Measurements from ENCODE around the gene GRIN2A.

DNA sequence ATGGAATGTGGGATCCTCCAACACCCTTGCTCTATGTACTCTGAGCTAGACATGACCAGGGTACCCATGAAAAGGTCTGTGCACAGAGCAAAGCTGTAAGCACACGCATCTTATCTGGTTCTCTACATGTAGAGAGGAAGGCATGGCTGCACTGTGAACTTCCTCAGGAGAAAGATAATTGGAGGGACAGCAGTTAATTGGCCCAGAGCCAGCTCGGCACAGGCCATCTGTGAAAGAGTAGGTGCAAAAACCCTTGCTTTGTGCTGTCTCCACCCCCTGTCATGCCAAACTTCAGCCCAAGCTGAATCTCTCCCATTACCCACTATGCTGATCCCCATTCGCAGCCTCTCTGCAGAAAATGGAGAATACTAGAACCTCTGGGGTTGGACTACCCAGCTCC is 241.0 kb downstream of the GRIN2A start:
- TF ChIP-seq POLR2A (IDR thresholded peaks at IDR 0.05) (no peak), EP300 (IDR thresholded peaks at IDR 0.05) (no peak)
- TF ChIP-seq, protein P1, sequence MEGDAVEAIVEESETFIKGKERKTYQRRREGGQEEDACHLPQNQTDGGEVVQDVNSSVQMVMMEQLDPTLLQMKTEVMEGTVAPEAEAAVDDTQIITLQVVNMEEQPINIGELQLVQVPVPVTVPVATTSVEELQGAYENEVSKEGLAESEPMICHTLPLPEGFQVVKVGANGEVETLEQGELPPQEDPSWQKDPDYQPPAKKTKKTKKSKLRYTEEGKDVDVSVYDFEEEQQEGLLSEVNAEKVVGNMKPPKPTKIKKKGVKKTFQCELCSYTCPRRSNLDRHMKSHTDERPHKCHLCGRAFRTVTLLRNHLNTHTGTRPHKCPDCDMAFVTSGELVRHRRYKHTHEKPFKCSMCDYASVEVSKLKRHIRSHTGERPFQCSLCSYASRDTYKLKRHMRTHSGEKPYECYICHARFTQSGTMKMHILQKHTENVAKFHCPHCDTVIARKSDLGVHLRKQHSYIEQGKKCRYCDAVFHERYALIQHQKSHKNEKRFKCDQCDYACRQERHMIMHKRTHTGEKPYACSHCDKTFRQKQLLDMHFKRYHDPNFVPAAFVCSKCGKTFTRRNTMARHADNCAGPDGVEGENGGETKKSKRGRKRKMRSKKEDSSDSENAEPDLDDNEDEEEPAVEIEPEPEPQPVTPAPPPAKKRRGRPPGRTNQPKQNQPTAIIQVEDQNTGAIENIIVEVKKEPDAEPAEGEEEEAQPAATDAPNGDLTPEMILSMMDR (IDR thresholded peaks at IDR 0.05), result no peak

Measured in gastroesophageal sphincter (tissue), 3 donors.